Medulla oblongata (tissue), 1 donor: ENCODE measurements around the gene LHFPL6.
A peak's percentile ranks its signal among the peaks of the same experiment; 100 is the strongest.

Experiments
- DNase-seq: peaks from one replicate; pipeline ENCODE4 v3.0.0-alpha.2; 2015; ENCODE audit errors: extremely low spot score

The LHFPL6 gene

GRCh38 chr13:39385621-39386231, 217.3 kb downstream of the LHFPL6 start:
- DNase-seq, result peak; percentile 70

GRCh38 chr13:39385154-39385553, 217.8 kb downstream of the LHFPL6 start:
- DNase-seq, result no peak

GRCh38 chr13:39381456-39381855, 221.5 kb downstream of the LHFPL6 start:
- DNase-seq, result no peak

- DNase-seq, result no peak
Measured at GRCh38 chr13:39379667-39380655, 223.0 kb downstream of the LHFPL6 start.

GRCh38 chr13:39379118-39379517, 223.9 kb downstream of the LHFPL6 start:
- DNase-seq, result no peak

GRCh38 chr13:39378306-39378705, 224.7 kb downstream of the LHFPL6 start:
- DNase-seq, result no peak

GRCh38 chr13:39377699-39378098, 225.3 kb downstream of the LHFPL6 start:
- DNase-seq, result no peak

DNA sequence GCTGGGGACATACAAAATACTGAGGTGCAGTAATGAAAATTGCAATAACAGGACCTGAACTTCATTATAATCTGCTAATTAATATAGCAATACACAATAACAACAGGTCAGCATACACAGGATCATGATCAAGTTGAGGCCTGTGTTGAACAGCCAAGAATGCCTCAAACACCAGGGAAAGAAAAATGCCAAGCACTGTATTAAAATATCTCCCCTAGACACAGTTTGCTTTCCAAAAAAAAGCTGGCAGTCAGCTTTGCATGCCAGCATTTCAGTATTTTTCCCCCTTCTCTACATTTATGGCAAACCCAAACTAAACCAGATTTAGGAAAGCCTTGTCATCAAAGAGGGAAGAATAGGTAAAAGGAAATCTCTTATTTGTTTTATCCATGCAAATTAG, 226.9 kb downstream of the LHFPL6 start:
- DNase-seq, result peak; percentile 27

- DNase-seq, result no peak
Measured at GRCh38 chr13:39375601-39376000, 227.4 kb downstream of the LHFPL6 start.

GRCh38 chr13:39374741-39375189, 228.2 kb downstream of the LHFPL6 start:
- no peak for DNase-seq

DNA sequence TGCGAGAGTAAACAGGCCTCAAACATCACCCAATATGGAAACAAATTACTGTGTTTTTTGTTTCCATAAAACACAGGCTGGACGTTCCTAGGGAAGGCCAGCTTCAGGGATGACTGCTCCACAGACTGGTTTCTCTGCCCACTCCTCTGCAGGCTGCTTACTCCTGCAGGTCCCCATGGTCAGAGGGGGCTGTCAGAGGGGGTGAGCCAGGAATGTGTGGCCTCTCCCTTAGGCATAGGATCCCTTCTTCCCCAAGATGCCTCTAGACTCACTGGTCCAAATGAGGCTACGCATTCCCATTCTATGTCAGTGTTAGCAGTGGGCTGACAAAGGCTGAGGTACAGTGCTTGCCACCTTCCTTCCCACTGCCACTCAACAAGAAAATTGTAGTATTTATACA, 229.8 kb downstream of the LHFPL6 start:
- DNase-seq, result no peak

- no peak for DNase-seq
Measured at GRCh38 chr13:39371706-39372105, 231.3 kb downstream of the LHFPL6 start.

GRCh38 chr13:39370554-39370953, 232.4 kb downstream of the LHFPL6 start:
- DNase-seq, result no peak

GRCh38 chr13:39370048-39370447, 232.9 kb downstream of the LHFPL6 start:
- no peak for DNase-seq

- no peak for DNase-seq
Measured at GRCh38 chr13:39369161-39369890, 233.7 kb downstream of the LHFPL6 start.

DNA sequence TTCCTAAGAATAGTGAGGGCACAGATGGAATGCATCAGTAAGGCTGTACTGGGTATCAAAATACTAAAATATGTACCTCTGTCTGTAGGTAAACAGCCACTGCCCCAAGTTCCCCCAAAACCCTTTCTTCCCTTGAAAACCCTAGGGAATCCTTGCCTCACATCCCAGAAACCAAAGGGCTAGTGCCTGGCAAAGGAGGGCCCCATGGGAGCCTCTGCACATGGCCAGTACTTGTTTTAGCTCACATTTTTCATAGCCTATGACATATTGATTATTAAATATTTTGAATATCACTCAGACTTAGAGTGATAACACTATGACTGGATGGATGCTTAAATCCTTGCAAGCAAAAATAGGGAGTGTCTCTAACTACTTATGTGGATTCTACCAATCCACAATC, 237.1 kb downstream of the LHFPL6 start:
- DNase-seq, result no peak

DNA sequence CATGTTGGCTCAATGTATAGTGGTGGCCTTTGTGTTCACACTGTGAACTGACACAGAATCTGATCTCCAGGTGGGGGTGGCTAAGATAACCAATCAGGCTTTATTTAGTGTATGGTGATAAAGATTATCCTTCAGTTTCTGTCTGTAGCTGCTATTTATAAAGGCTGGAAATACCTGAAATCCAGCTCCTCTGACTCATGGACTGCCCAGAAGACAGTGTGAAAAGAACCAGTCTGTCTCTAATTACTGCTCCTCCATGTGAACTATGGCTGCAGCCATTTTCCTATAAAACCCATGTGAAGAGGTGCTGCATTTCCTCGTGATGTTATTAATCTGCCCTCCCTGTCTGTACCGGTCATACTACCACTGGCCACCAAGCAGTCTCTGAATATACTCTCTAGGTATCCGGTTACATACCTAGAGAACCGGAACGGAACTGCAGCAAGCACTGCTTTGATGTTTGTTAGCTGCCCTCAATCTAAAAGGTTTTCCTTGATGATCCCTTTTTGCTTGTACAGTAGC, 238.0 kb downstream of the LHFPL6 start:
- DNase-seq, result no peak

DNA sequence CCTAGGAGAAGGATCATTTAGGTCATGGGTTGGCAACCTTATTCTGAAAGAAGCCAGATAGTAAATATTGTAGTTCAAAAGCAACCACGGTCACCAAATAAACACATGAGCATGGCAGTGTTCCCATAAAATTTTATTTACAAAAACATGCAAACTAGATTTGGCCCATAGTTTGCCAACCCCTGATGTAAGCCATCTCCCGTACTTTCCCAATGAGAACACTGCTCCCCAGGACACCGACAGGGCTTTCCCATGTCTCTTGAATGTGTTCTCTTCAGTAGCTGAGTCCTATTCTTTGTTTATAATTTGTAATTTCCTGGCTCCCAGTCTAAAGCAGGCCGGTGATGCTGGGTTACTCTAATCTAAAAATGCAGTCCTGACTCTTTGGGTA, 239.6 kb downstream of the LHFPL6 start:
- DNase-seq, result no peak

GRCh38 chr13:39362652-39363381, 240.2 kb downstream of the LHFPL6 start:
- peak; percentile 28 for DNase-seq

GRCh38 chr13:39353988-39354387, 249.0 kb downstream of the LHFPL6 start:
- no peak for DNase-seq

DNA sequence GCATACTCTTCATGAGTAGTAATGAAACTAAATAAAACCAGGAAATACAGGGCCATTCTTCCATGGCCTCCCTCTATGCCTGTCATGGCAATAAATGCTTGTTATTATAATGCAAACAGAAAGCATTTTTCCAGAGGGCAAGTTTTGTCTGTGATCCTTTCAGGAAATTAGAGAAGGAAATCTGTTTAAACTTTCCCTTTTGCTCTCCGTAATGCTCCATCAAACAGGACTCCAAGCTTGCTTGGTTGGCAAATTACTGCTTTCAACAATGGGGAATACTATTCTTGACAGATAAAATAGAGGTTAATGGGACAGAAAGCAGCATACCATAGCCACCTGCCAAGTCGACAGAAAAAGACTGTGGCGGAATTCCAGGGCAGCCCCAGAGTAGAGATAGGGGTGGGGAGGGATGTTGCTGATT, 252.5 kb downstream of the LHFPL6 start:
- no peak for DNase-seq
